HFFc6 (cell line): ENCODE data around the gene SVIL. TPM values are rescaled to one million over a fixed set of nuclear protein-coding genes. Genes with fewer than 3 reads are reported as not detected.
A peak's percentile ranks its signal among the peaks of the same experiment; 100 is the strongest.

Experiments used
- DNase-seq: peaks from one replicate; pipeline ENCODE4 v3.0.0-alpha.2; 2018
- H3K27ac Mint-ChIP-seq: 2 replicates; pipeline ENCODE4 v1.8.0; 2020; ENCODE audit warnings: mild to moderate bottlenecking, mixed read lengths
- H3K27me3 Mint-ChIP-seq: 2 replicates; pipeline ENCODE4 v1.8.0; 2021; ENCODE audit warnings: mild to moderate bottlenecking, moderate library complexity, mixed read lengths; ENCODE audit not compliant: insufficient read depth
- H3K36me3 Mint-ChIP-seq: 2 replicates; pipeline ENCODE4 v1.8.0; 2021; ENCODE audit warnings: low read depth, mixed read lengths
- H3K4me1 Mint-ChIP-seq: 2 replicates; pipeline ENCODE4 v1.8.0; 2020; ENCODE audit warnings: low read depth, mixed read lengths
- H3K4me3 Mint-ChIP-seq: 2 replicates; pipeline ENCODE4 v1.8.0; 2020; ENCODE audit warnings: mild to moderate bottlenecking, moderate library complexity, mixed read lengths
- H3K9me3 Mint-ChIP-seq: 2 replicates; pipeline ENCODE4 v1.8.0; 2020; ENCODE audit warnings: mild to moderate bottlenecking, mixed read lengths
- CTCF ChIP-seq: fragments of 200-600 bp; sonication (generic); IDR thresholded peaks from 2 replicates; pipeline ENCODE4 v1.5.0; 2021; ENCODE audit warnings: antibody characterized with exemption, mild to moderate bottlenecking
- total RNA-seq, 6 experiments: library from RNA; stranded (reverse); fragmentation: NEBNext Ultra II Directional; extraction: Animal tissue kit (Norgen Biotek cat#: 25700); gene quantifications; 2 replicates in 1 of 6; 3 replicates in 5 of 6; pipeline ENCODE4 v1.2.3, GENCODE V29; 2021

SVIL gene
- total RNA-seq, 6 experiments from 2014 or later: 0.22 to 0.89 (median 0.48) TPM

- no peak for TF ChIP-seq CTCF
- Mint-ChIP-seq H3K36me3 (no peaks in the 10 kb centered on the region), H3K27ac (no peak overlapping the region), H3K4me3 (no peak overlapping the region), H3K4me1 (peaks cover 15% of the 10 kb centered on the region), H3K9me3 (no peaks in the 10 kb centered on the region), H3K27me3 (peaks cover 16% of the 10 kb centered on the region)
- DNase-seq: no peak
Observed at GRCh38 chr10:29596356-29596755, 38.4 kb downstream of the SVIL start.

- peaks cover 17% of the 10 kb centered on the region for H3K4me1 Mint-ChIP-seq
- H3K27me3 Mint-ChIP-seq: peaks cover 16% of the 10 kb centered on the region
- no peak overlapping the region for H3K27ac Mint-ChIP-seq
- TF ChIP-seq CTCF: no peak
- H3K4me3 Mint-ChIP-seq: no peak overlapping the region
- no peaks in the 10 kb centered on the region for H3K9me3 Mint-ChIP-seq
- DNase-seq: no peak
- no peaks in the 10 kb centered on the region for H3K36me3 Mint-ChIP-seq
Observed at GRCh38 chr10:29595636-29596225, 39.0 kb downstream of the SVIL start.

- no peak overlapping the region for H3K27ac Mint-ChIP-seq
- DNase-seq: no peak
- no peaks in the 10 kb centered on the region for H3K36me3 Mint-ChIP-seq
- H3K27me3 Mint-ChIP-seq: peaks cover 16% of the 10 kb centered on the region
- peaks cover 23% of the 10 kb centered on the region for H3K4me1 Mint-ChIP-seq
- TF ChIP-seq CTCF: no peak
- no peaks in the 10 kb centered on the region for H3K9me3 Mint-ChIP-seq
- H3K4me3 Mint-ChIP-seq: no peak overlapping the region
Observed at GRCh38 chr10:29595146-29595545, 39.6 kb downstream of the SVIL start.

DNA sequence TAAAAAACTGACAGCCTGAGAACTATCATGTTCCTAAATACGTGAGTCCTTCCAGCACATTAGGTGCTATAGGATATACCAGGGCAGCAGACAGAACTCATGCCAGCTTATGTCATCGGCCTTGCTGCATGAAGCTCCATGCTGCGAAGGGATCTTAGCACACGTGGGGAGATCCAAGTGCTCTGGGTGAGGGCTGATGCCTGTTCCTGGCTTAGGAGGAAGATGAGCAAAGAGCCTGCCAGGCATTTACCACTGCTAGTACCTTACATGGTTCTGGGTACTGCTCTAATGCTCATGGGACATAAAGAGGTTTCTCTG lies 43.2 kb downstream of the SVIL start:
- no peak for DNase-seq
- Mint-ChIP-seq H3K4me1 (peaks cover 50% of the 10 kb centered on the region), H3K27me3 (peaks cover 5% of the 10 kb centered on the region), H3K4me3 (no peak overlapping the region), H3K36me3 (no peaks in the 10 kb centered on the region), H3K27ac (no peak overlapping the region), H3K9me3 (no peaks in the 10 kb centered on the region)
- TF ChIP-seq CTCF: no peak

DNA sequence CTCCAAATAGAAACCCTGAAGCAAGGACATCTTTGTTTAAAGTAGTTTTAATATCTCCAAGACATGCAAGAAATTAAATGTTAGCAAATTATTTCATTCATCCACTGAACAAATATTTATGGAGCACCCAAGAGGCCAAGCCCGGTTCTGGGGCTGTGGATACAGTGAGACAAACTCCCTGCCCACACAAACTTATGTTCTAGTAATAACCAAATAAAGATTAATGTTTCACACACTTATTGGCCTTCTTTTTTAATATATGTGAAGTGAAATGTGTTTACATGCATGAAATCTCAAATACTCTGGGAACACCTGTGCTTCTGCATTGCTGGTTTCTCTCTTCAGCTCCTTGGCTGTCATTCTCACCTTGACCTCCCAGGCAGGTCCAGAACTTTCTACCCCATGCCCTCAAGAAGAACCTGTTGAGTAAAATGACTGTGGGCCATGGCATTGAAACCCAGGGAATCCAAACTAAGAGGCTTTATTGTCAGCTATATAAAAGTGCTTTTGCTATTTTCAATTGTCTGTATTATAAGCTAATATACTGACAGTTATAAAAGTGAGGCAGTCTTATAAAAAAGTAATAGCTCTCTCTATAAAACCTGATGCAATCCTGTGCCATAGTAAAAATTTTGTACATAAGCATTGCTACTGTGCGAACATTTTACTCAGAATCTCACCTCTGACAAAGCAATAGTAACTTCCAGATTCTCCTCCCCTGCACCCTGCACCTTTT lies 43.7 kb downstream of the SVIL start:
- H3K4me3 Mint-ChIP-seq: no peak overlapping the region

More for the DNA sequence above, 43.7 kb downstream of the SVIL start:
- H3K4me1 Mint-ChIP-seq: peaks cover 50% of the 10 kb centered on the region
- no peaks in the 10 kb centered on the region for H3K36me3 Mint-ChIP-seq
- no peak for DNase-seq
- H3K27ac Mint-ChIP-seq: no peak overlapping the region
- peaks cover 5% of the 10 kb centered on the region for H3K27me3 Mint-ChIP-seq
- peak; percentile 10 for TF ChIP-seq CTCF
- H3K9me3 Mint-ChIP-seq: no peaks in the 10 kb centered on the region
